ENCODE data around the gene DRD4. TPM values are rescaled to one million over a fixed set of nuclear protein-coding genes. Genes with fewer than 3 reads are reported as not detected.

DRD4 gene
- total RNA-seq, 4 donors from 2014 or later = not detected

DNA sequence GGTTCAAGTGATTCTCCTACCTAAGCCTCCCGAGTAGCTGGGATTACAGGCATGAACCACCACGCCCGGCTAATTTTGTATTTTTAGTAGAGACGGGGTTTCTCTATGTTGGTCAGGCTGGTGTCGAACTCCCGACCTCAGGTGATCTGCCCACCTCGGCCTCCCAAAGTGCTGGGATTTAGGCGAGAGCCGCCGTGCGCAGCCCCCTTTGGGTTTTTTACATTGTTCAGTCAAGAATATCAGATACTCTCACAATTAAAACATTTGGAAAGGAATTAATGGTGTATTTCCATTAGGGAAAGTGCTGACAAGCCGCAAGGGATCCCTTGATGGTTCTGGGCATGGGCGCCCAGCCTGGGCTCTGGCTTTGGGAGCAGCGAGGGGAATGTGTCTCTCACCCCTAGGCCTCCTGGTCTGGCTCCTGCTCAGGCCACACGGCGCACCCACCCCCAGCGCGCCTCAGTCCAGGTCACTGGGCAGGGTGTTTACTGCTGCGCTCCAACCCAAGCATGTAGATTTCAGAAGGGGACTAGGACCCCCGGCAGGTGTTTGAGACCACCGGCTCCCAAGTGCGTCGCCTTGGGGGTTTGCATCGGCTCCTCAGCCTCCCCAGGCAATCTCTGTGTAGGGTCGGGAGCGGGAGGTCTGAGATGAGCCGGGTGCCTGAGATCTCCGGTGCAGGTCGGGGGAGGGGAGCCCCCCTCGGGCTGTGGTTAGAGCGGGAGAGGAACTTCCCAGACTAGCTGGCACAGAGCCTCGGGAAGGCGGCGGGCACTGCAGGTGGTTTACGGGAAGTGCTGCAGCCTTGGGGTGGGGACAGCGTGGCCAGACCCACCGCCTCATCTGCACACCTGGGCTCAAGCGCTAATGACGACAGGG, 20.5 kb upstream of the DRD4 start:
- peaks cover 40 to 42% of the 10 kb centered on the region in 2 donors for H3K4me1 ChIP-seq
- peak overlapping the region; percentile 66 to 85 (median 77) for H3K4me3 ChIP-seq
- peaks cover 0 to 13% of the 10 kb centered on the region in 2 donors for H3K36me3 ChIP-seq
- TF ChIP-seq, protein P1, sequence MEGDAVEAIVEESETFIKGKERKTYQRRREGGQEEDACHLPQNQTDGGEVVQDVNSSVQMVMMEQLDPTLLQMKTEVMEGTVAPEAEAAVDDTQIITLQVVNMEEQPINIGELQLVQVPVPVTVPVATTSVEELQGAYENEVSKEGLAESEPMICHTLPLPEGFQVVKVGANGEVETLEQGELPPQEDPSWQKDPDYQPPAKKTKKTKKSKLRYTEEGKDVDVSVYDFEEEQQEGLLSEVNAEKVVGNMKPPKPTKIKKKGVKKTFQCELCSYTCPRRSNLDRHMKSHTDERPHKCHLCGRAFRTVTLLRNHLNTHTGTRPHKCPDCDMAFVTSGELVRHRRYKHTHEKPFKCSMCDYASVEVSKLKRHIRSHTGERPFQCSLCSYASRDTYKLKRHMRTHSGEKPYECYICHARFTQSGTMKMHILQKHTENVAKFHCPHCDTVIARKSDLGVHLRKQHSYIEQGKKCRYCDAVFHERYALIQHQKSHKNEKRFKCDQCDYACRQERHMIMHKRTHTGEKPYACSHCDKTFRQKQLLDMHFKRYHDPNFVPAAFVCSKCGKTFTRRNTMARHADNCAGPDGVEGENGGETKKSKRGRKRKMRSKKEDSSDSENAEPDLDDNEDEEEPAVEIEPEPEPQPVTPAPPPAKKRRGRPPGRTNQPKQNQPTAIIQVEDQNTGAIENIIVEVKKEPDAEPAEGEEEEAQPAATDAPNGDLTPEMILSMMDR (IDR thresholded peaks at IDR 0.05 in 4 of 5, conservative IDR thresholded peaks at IDR 0.05 in 1 of 5) = no peak
- no peak for TF ChIP-seq POLR2A (IDR thresholded peaks at IDR 0.05)
- intact Hi-C loops (cut with DNase I; ENCODE audit: low total_unique reads) = no loop called here
- no peaks in the 10 kb centered on the region for H3K9me3 ChIP-seq
- in situ Hi-C loops (cut with MboI; ENCODE audit: low sequenced_read_pairs in 4 of 4) = no loop called here
- no peak for DNase-seq
- no peaks in the 10 kb centered on the region for H3K27me3 ChIP-seq
- no peak for ATAC-seq
- H3K27ac ChIP-seq = peak overlapping the region; percentile 91 to 94 (median 93)

GRCh38 chr11:617199-617911, 19.7 kb upstream of the DRD4 start:
- peaks cover 0 to 7% of the 10 kb centered on the region in 2 donors for H3K36me3 ChIP-seq
- in situ Hi-C loops (cut with MboI; ENCODE audit: low sequenced_read_pairs in 4 of 4) (no loop called here), intact Hi-C loops (cut with DNase I; ENCODE audit: low total_unique reads) (no loop called here)
- TF ChIP-seq POLR2A (IDR thresholded peaks at IDR 0.05) = no peak
- TF ChIP-seq, protein P1 (IDR thresholded peaks at IDR 0.05 in 4 of 5, conservative IDR thresholded peaks at IDR 0.05 in 1 of 5) = no peak
- ATAC-seq (no peak), DNase-seq (no peak)
- peaks cover 34% of the 10 kb centered on the region in 2 donors for H3K4me1 ChIP-seq
- H3K27ac ChIP-seq = no peak overlapping the region
- no peaks in the 10 kb centered on the region for H3K9me3 ChIP-seq
- no peak overlapping the region for H3K4me3 ChIP-seq
- H3K27me3 ChIP-seq = no peaks in the 10 kb centered on the region

GRCh38 chr11:617912-618682, 19.0 kb upstream of the DRD4 start:
- DNase-seq (no peak), ATAC-seq (no peak)
- intact Hi-C loops (cut with DNase I; ENCODE audit: low total_unique reads) = no loop called here
- H3K27me3 ChIP-seq = peaks cover 0 to 4% (median 0%) of the 10 kb centered on the region in 3 donors
- no peak overlapping the region for H3K27ac ChIP-seq
- peaks cover 27% of the 10 kb centered on the region in 2 donors for H3K4me1 ChIP-seq
- no peak overlapping the region for H3K4me3 ChIP-seq
- peaks cover 0 to 2% of the 10 kb centered on the region in 2 donors for H3K36me3 ChIP-seq
- in situ Hi-C loops (cut with MboI; ENCODE audit: low sequenced_read_pairs in 4 of 4) = no loop called here
- H3K9me3 ChIP-seq = no peaks in the 10 kb centered on the region
- TF ChIP-seq, protein P1 (IDR thresholded peaks at IDR 0.05 in 4 of 5, conservative IDR thresholded peaks at IDR 0.05 in 1 of 5) = no peak
- TF ChIP-seq POLR2A (IDR thresholded peaks at IDR 0.05) = no peak

GRCh38 chr11:618856-619627, 18.0 kb upstream of the DRD4 start:
- no peaks in the 10 kb centered on the region for H3K36me3 ChIP-seq
- H3K9me3 ChIP-seq = no peaks in the 10 kb centered on the region
- no peak for ATAC-seq
- peaks cover 18 to 20% of the 10 kb centered on the region in 2 donors for H3K4me1 ChIP-seq
- no peak overlapping the region for H3K4me3 ChIP-seq
- peaks cover 0 to 4% (median 0%) of the 10 kb centered on the region in 3 donors for H3K27me3 ChIP-seq
- in situ Hi-C loops (cut with MboI; ENCODE audit: low sequenced_read_pairs in 4 of 4) (no loop called here), intact Hi-C loops (cut with DNase I; ENCODE audit: low total_unique reads) (no loop called here)
- no peak for DNase-seq
- TF ChIP-seq, protein P1 (IDR thresholded peaks at IDR 0.05 in 4 of 5, conservative IDR thresholded peaks at IDR 0.05 in 1 of 5) = no peak
- no peak for TF ChIP-seq POLR2A (IDR thresholded peaks at IDR 0.05)
- no peak overlapping the region for H3K27ac ChIP-seq
